ENCODE results near the gene SLC16A5.
"Not testable (repeated sequence)": the region's sequence is repeated elsewhere in the genome, so short reads cannot be mapped to it uniquely, and the experiment has no call there.

The SLC16A5 gene

GRCh38 chr17:75087558-75088453, at the start of gene SLC16A5:
Gene SLC16A5 (plus strand): TSS chr17:75087954. CDS start chr17:75093637, 5,683 bp downstream.
- no peak for DNase-seq (ENCODE audit: low read depth)

GRCh38 chr17:75039238-75039637, 48.5 kb upstream of the SLC16A5 start:
- no peak for DNase-seq (ENCODE audit: low read depth)

GRCh38 chr17:75041656-75042280, 46.0 kb upstream of the SLC16A5 start:
- DNase-seq (ENCODE audit: low read depth): no peak

- DNase-seq (ENCODE audit: low read depth): not testable (repeated sequence)
Measured at GRCh38 chr17:75043789-75044188, 44.0 kb upstream of the SLC16A5 start.

- DNase-seq (ENCODE audit: low read depth): no peak
Measured at GRCh38 chr17:75044716-75045115, 43.0 kb upstream of the SLC16A5 start.

GRCh38 chr17:75045946-75046406, 41.8 kb upstream of the SLC16A5 start:
- DNase-seq (ENCODE audit: low read depth): not testable (repeated sequence)

- peak; percentile 90 for DNase-seq (ENCODE audit: low read depth)
Measured at GRCh38 chr17:75046407-75047289, 41.1 kb upstream of the SLC16A5 start, which contains the start of the genes ATP5PD and KCTD2. Gene ATP5PD (minus strand): TSS chr17:75046969. CDS start chr17:75042650, 4,319 bp downstream. Gene KCTD2 (plus strand): TSS chr17:75047225. CDS start chr17:75047251, 26 bp downstream.

GRCh38 chr17:75047398-75048098, 40.2 kb upstream of the SLC16A5 start:
- DNase-seq (ENCODE audit: low read depth): no peak

- no peak for DNase-seq (ENCODE audit: low read depth)
Measured at GRCh38 chr17:75048249-75048878, 39.4 kb upstream of the SLC16A5 start.

- DNase-seq (ENCODE audit: low read depth): no peak
Measured at GRCh38 chr17:75049057-75049456, 38.7 kb upstream of the SLC16A5 start.

- DNase-seq (ENCODE audit: low read depth): no peak
Measured at GRCh38 chr17:75049706-75050105, 38.0 kb upstream of the SLC16A5 start.

GRCh38 chr17:75051941-75052340, 35.8 kb upstream of the SLC16A5 start:
- DNase-seq (ENCODE audit: low read depth): no peak

GRCh38 chr17:75059369-75060345, 28.1 kb upstream of the SLC16A5 start:
- no peak for DNase-seq (ENCODE audit: low read depth)

- no peak for DNase-seq (ENCODE audit: low read depth)
Measured at GRCh38 chr17:75060434-75061054, 27.2 kb upstream of the SLC16A5 start.

- DNase-seq (ENCODE audit: low read depth): no peak
Measured at GRCh38 chr17:75061055-75061438, 26.7 kb upstream of the SLC16A5 start.

- DNase-seq (ENCODE audit: low read depth): no peak
Measured at GRCh38 chr17:75061618-75062017, 26.1 kb upstream of the SLC16A5 start.

GRCh38 chr17:75063201-75063600, 24.6 kb upstream of the SLC16A5 start:
- no peak for DNase-seq (ENCODE audit: low read depth)

- DNase-seq (ENCODE audit: low read depth): no peak
Measured at GRCh38 chr17:75063626-75064025, 24.1 kb upstream of the SLC16A5 start.

- no peak for DNase-seq (ENCODE audit: low read depth)
Measured at GRCh38 chr17:75064040-75064439, 23.7 kb upstream of the SLC16A5 start.

Data from stimulated activated CD8-positive, alpha-beta memory T cell treated with anti-CD3 and anti-CD28 coated beads, Interleukin-12 subunit alpha, Interleukin-12 subunit beta, amount 100 ng/mL, for 1 hour (primary cell).